HEK293 (cell line): Measurements from ENCODE around the gene SP7.

Experiments
- SP2 ChIP-seq: fragments of 450-650 bp; formaldehyde crosslinking; IDR thresholded peaks from 2 replicates; pipeline ENCODE4 v1.5.1; 2016; ENCODE audit warnings: missing biosample characterization, missing genetic modification characterization
- ZNF335 ChIP-seq: fragments of 450-650 bp; formaldehyde crosslinking; conservative IDR thresholded peaks from 2 replicates; pipeline ENCODE4 v1.5.1; 2016; ENCODE audit warnings: missing biosample characterization, missing genetic modification characterization
- ZNF423 ChIP-seq: fragments of 450-650 bp; formaldehyde crosslinking; IDR thresholded peaks from 2 replicates; pipeline ENCODE4 v1.5.1; 2016; ENCODE audit warnings: missing biosample characterization, missing genetic modification characterization
- ZNF510 ChIP-seq: fragments of 450-650 bp; formaldehyde crosslinking; IDR thresholded peaks from 2 replicates; pipeline ENCODE4 v1.5.1; 2018; ENCODE audit warnings: mild to moderate bottlenecking, missing genetic modification characterization, missing biosample characterization; ENCODE audit not compliant: insufficient replicate concordance
- TF ChIP-seq, protein P1 (sequence below): fragments of 450-650 bp; formaldehyde crosslinking; IDR thresholded peaks from 2 replicates; pipeline ENCODE4 v1.5.1; 2016; ENCODE audit warnings: missing biosample characterization, missing genetic modification characterization
- TF ChIP-seq, protein P2 (sequence below): fragments of 450-650 bp; formaldehyde crosslinking; IDR thresholded peaks from 2 replicates; pipeline ENCODE4 v1.5.1; 2016; ENCODE audit warnings: missing biosample characterization, missing genetic modification characterization
- TF ChIP-seq, protein P3 (sequence below): fragments of 450-650 bp; formaldehyde crosslinking; IDR thresholded peaks from 2 replicates; pipeline ENCODE4 v1.5.1; 2016; ENCODE audit warnings: missing biosample characterization, missing genetic modification characterization, low read depth

DNA sequence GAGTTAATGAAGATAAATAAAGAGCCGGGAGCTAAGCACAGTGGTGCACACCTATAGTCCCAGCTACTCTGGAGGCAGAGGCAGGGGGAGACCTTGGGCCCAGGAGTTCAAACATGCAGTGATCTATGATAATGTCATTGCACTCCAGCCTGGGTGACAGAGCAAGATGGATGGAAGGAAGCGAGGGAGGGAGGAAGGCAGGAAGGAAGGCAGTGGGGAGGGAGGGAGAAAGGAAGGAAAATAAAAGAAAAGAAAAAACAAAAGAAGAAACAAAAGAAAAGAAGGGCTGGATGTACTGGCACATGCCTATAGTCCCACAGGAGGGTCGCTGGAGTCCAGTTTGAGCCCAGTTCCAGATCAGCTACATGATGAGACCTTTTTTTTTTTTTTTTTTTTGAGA is 19.0 kb upstream of the SP7 start:
- TF ChIP-seq ZNF335 (tag by site-specific recombination) = no peak
- TF ChIP-seq ZNF423 = no peak
- TF ChIP-seq, protein P1, sequence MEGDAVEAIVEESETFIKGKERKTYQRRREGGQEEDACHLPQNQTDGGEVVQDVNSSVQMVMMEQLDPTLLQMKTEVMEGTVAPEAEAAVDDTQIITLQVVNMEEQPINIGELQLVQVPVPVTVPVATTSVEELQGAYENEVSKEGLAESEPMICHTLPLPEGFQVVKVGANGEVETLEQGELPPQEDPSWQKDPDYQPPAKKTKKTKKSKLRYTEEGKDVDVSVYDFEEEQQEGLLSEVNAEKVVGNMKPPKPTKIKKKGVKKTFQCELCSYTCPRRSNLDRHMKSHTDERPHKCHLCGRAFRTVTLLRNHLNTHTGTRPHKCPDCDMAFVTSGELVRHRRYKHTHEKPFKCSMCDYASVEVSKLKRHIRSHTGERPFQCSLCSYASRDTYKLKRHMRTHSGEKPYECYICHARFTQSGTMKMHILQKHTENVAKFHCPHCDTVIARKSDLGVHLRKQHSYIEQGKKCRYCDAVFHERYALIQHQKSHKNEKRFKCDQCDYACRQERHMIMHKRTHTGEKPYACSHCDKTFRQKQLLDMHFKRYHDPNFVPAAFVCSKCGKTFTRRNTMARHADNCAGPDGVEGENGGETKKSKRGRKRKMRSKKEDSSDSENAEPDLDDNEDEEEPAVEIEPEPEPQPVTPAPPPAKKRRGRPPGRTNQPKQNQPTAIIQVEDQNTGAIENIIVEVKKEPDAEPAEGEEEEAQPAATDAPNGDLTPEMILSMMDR (tag by site-specific recombination) = no peak
- TF ChIP-seq, protein P2, sequence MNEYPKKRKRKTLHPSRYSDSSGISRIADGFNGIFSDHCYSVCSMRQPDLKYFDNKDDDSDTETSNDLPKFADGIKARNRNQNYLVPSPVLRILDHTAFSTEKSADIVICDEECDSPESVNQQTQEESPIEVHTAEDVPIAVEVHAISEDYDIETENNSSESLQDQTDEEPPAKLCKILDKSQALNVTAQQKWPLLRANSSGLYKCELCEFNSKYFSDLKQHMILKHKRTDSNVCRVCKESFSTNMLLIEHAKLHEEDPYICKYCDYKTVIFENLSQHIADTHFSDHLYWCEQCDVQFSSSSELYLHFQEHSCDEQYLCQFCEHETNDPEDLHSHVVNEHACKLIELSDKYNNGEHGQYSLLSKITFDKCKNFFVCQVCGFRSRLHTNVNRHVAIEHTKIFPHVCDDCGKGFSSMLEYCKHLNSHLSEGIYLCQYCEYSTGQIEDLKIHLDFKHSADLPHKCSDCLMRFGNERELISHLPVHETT (tag by site-specific recombination) = no peak
- TF ChIP-seq, protein P3, sequence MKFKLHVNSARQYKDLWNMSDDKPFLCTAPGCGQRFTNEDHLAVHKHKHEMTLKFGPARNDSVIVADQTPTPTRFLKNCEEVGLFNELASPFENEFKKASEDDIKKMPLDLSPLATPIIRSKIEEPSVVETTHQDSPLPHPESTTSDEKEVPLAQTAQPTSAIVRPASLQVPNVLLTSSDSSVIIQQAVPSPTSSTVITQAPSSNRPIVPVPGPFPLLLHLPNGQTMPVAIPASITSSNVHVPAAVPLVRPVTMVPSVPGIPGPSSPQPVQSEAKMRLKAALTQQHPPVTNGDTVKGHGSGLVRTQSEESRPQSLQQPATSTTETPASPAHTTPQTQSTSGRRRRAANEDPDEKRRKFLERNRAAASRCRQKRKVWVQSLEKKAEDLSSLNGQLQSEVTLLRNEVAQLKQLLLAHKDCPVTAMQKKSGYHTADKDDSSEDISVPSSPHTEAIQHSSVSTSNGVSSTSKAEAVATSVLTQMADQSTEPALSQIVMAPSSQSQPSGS (tag by site-specific recombination) = no peak
- no peak for TF ChIP-seq SP2 (tag by site-specific recombination)
- no peak for TF ChIP-seq ZNF510 (tag by site-specific recombination)
